ENCODE data around the gene NUDC. TPM values are rescaled to one million over a fixed set of nuclear protein-coding genes. Genes with fewer than 3 reads are reported as not detected.

The NUDC gene
- total and polyA plus RNA-seq, 2 of the 4 experiments (the other 2 are of a cell fraction): 34.8 to 89.8 TPM

DNA sequence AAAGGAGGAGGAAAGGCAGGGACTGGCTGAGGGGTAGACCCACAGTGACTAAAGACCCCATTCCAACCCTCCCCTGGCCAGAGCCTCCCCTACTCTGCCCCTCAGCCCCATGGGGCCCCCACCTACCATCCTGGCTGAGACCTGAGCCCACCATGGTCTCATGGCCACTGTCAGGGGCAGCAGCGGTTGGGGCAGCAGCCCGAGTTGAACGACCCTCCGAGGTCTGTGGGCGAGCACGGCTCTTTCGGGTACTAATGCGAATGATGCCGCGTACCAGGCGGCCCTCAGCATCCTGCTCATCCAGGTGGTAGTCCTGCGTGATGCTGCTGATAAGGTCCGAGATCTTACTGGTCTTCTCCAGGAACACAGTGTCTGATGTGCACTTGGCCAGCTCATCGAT is 29.7 kb downstream of the NUDC start:
- peaks cover 7% of the 10 kb centered on the region for H3K36me3 ChIP-seq (ENCODE audit: control insufficient read depth, insufficient read depth, low read length)
- no peak overlapping the region for H3K56ac ChIP-seq (ENCODE audit: extremely low read depth, insufficient read depth, low read length)
- H2BK15ac ChIP-seq (ENCODE audit: low read depth, low read length): no peak overlapping the region
- no peak overlapping the region for H4K8ac ChIP-seq (ENCODE audit: low read depth in 2 of 2, low read length in 2 of 2)
- no peak overlapping the region for H3K18ac ChIP-seq (ENCODE audit: low read depth, low read length)
- no peak for DNase-seq
- no peak for ATAC-seq (ENCODE audit: low read depth)
- in situ Hi-C loops (cut with MboI; ENCODE audit: low sequenced_read_pairs): no loop called here
- no peak overlapping the region for H3K23ac ChIP-seq (ENCODE audit: low read depth, low read length)
- no peak overlapping the region for H3K4me2 ChIP-seq (ENCODE audit: low read depth, low read length)
- no peak overlapping the region for H4K91ac ChIP-seq (ENCODE audit: insufficient read depth, low read depth, low read length)
- no peak overlapping the region for H4K5ac ChIP-seq (ENCODE audit: low read depth, low read length)
- no peaks in the 10 kb centered on the region for H3K27me3 ChIP-seq (ENCODE audit: control insufficient read depth, insufficient read depth, low read length)
- 92% methylated on average over 5 of the region's 14 CpGs; no CpG with 5 or more reads in 1 of the 2 experiments for WGBS, 2 experiments (ENCODE audit: extremely low coverage in 2 of 2, insufficient read length in 1 of 2)
- intact Hi-C loops (cut with micrococcal nuclease): no loop called here
- no peak overlapping the region for H2BK20ac ChIP-seq (ENCODE audit: low read depth, low read length)
- no peaks in the 10 kb centered on the region; a peak in 1 of 4 replicates for H3K79me1 ChIP-seq (ENCODE audit: low read depth in 1 of 2, low read length in 2 of 2)
- H3K14ac ChIP-seq (replicated peaks; ENCODE audit: low read depth, low read length): no peak overlapping the region
- ChIA-PET POLR2A (ENCODE audit: unreplicated experiment) (no interaction called here), CTCF (no interaction called here)
- BruUV-seq (replicated peaks): no TSS peak
- no peak overlapping the region for H2AK5ac ChIP-seq (ENCODE audit: low read depth, low read length)
- no peak overlapping the region for H3K27ac ChIP-seq (ENCODE audit: insufficient read depth, low read length)
- H3K4me3 ChIP-seq (ENCODE audit: insufficient read depth, low read depth, low read length): no peak overlapping the region
- H3K4me1 ChIP-seq (ENCODE audit: control insufficient read depth, insufficient read depth, low read length): no peaks in the 10 kb centered on the region
- no peak overlapping the region for H2AK9ac ChIP-seq (replicated peaks; ENCODE audit: low read depth, low read length, poor library complexity)
- H3K4ac ChIP-seq (ENCODE audit: low read depth, low read length): no peak overlapping the region
- dilution Hi-C loops (cut with HindIII; ENCODE audit: low sequenced_read_pairs, unreplicated experiment): no loop called here
- no peak overlapping the region for H2AFZ ChIP-seq (replicated peaks; ENCODE audit: low read length, poor library complexity)
- no peak overlapping the region for H2BK5ac ChIP-seq (ENCODE audit: low read depth, low read length, poor library complexity, severe bottlenecking)
- H2BK120ac ChIP-seq (ENCODE audit: low read depth, low read length): no peak overlapping the region
- H4K20me1 ChIP-seq (ENCODE audit: insufficient read depth, low read length): no peaks in the 10 kb centered on the region; the same call in 1 of the 2 replicates
- H3K9me3 ChIP-seq (ENCODE audit: control insufficient read depth, insufficient read depth, low read length): peaks cover 3% of the 10 kb centered on the region
- TF ChIP-seq MAFK (IDR thresholded peaks at IDR 0.05; ENCODE audit: low read depth, low read length) (no peak), POLR2A (IDR thresholded peaks at IDR 0.05; ENCODE audit: low read depth, low read length) (no peak), NFE2L2 (IDR thresholded peaks at IDR 0.05; ENCODE audit: low read depth, low read length) (no peak), CHD1 (IDR thresholded peaks at IDR 0.05; ENCODE audit: low read depth, low read length) (no peak), MAZ (IDR thresholded peaks at IDR 0.05; ENCODE audit: borderline replicate concordance, low read depth, low read length) (no peak), FOS (IDR thresholded peaks at IDR 0.05; ENCODE audit: low read depth, low read length) (no peak), MXI1 (IDR thresholded peaks at IDR 0.05; ENCODE audit: borderline replicate concordance, low read depth, low read length) (no peak), RCOR1 (IDR thresholded peaks at IDR 0.05; ENCODE audit: insufficient replicate concordance, low read length) (no peak), RFX5 (IDR thresholded peaks at IDR 0.05; ENCODE audit: low read depth, low read length) (no peak), CEBPB (IDR thresholded peaks at IDR 0.05; ENCODE audit: low read depth, low read length) (no peak), RAD21 (IDR thresholded peaks at IDR 0.05; ENCODE audit: low read length) (no peak), BHLHE40 (IDR thresholded peaks at IDR 0.05; ENCODE audit: low read depth, low read length) (no peak), SMC3 (IDR thresholded peaks at IDR 0.05; ENCODE audit: low read depth, low read length) (no peak)
- TF ChIP-seq, protein P1, sequence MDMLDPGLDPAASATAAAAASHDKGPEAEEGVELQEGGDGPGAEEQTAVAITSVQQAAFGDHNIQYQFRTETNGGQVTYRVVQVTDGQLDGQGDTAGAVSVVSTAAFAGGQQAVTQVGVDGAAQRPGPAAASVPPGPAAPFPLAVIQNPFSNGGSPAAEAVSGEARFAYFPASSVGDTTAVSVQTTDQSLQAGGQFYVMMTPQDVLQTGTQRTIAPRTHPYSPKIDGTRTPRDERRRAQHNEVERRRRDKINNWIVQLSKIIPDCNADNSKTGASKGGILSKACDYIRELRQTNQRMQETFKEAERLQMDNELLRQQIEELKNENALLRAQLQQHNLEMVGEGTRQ (IDR thresholded peaks at IDR 0.05; ENCODE audit: low read depth, low read length): no peak
- TF ChIP-seq, protein P2, sequence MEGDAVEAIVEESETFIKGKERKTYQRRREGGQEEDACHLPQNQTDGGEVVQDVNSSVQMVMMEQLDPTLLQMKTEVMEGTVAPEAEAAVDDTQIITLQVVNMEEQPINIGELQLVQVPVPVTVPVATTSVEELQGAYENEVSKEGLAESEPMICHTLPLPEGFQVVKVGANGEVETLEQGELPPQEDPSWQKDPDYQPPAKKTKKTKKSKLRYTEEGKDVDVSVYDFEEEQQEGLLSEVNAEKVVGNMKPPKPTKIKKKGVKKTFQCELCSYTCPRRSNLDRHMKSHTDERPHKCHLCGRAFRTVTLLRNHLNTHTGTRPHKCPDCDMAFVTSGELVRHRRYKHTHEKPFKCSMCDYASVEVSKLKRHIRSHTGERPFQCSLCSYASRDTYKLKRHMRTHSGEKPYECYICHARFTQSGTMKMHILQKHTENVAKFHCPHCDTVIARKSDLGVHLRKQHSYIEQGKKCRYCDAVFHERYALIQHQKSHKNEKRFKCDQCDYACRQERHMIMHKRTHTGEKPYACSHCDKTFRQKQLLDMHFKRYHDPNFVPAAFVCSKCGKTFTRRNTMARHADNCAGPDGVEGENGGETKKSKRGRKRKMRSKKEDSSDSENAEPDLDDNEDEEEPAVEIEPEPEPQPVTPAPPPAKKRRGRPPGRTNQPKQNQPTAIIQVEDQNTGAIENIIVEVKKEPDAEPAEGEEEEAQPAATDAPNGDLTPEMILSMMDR (conservative IDR thresholded peaks at IDR 0.05; ENCODE audit: low read depth, low read length): no peak
- TF ChIP-seq, protein P3, sequence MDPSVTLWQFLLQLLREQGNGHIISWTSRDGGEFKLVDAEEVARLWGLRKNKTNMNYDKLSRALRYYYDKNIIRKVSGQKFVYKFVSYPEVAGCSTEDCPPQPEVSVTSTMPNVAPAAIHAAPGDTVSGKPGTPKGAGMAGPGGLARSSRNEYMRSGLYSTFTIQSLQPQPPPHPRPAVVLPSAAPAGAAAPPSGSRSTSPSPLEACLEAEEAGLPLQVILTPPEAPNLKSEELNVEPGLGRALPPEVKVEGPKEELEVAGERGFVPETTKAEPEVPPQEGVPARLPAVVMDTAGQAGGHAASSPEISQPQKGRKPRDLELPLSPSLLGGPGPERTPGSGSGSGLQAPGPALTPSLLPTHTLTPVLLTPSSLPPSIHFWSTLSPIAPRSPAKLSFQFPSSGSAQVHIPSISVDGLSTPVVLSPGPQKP (IDR thresholded peaks at IDR 0.05; ENCODE audit: borderline replicate concordance, low read depth, low read length): no peak
- no peak overlapping the region for H3K9ac ChIP-seq (ENCODE audit: low read depth, low read length)
- H3K9me1 ChIP-seq (ENCODE audit: insufficient read depth, low read length): 0 out of 2 replicates have a peak, but pooled peaks cover 7% of the 10 kb centered on the region

Measured in IMR-90 (cell line).